ENCODE measurements around the gene MEI1. TPM values are rescaled to one million over a fixed set of nuclear protein-coding genes. Genes with fewer than 3 reads are reported as not detected.
"Not testable (repeated sequence)": the region's sequence is repeated elsewhere in the genome, so short reads cannot be mapped to it uniquely, and the experiment has no call there.

MEI1 gene
- total RNA-seq, 1 experiment from 2014 or later, result 0.20 TPM

- Histone ChIP-seq H3K4me1 (ENCODE audit: insufficient read depth, low read length) (no peaks in the 10 kb centered on the region), H3K79me2 (ENCODE audit: insufficient read depth, low read length) (no peaks in the 10 kb centered on the region), H4K5ac (ENCODE audit: insufficient read length, low read depth, low read length) (no peak overlapping the region), H2AK5ac (ENCODE audit: insufficient read length, low read length) (no peak overlapping the region), H3K18ac (ENCODE audit: insufficient read length, low read depth, low read length) (no peak overlapping the region), H2AFZ (ENCODE audit: low read length) (no peak overlapping the region), H4K8ac (replicated peaks; ENCODE audit: insufficient read length, low read depth, low read length) (no peak overlapping the region), H3K56ac (ENCODE audit: insufficient read length, low read depth, low read length) (no peak overlapping the region), H3K9ac (ENCODE audit: extremely low read depth, insufficient read length, low read length) (no peak overlapping the region), H4K91ac (ENCODE audit: insufficient read length, low read depth, low read length) (no peak overlapping the region), H3K27me3 (ENCODE audit: insufficient read depth, low read length) (no peaks in the 10 kb centered on the region), H3K79me1 (ENCODE audit: insufficient read depth, low read depth, low read length, poor library complexity, severe bottlenecking) (no peaks in the 10 kb centered on the region), H3K14ac (ENCODE audit: insufficient read depth, low read length) (no peak overlapping the region), H2BK12ac (ENCODE audit: insufficient read length, low read depth, low read length) (no peak overlapping the region), H3K23ac (ENCODE audit: insufficient read length, low read depth, low read length) (no peak overlapping the region), H3T11ph (ENCODE audit: low read length) (no peak overlapping the region), H3K9me3 (ENCODE audit: control insufficient read depth, low read depth, low read length) (no peaks in the 10 kb centered on the region), H3K23me2 (ENCODE audit: insufficient read length, low read depth, low read length, poor library complexity, severe bottlenecking) (no peaks in the 10 kb centered on the region), H2BK120ac (ENCODE audit: low read depth, low read length, poor library complexity, severe bottlenecking) (no peak overlapping the region), H2BK20ac (ENCODE audit: low read depth, low read length, poor library complexity, severe bottlenecking) (no peak overlapping the region), H3K4ac (ENCODE audit: low read depth, low read length) (no peak overlapping the region), H2BK15ac (ENCODE audit: low read depth, low read length) (no peak overlapping the region), H3K27ac (ENCODE audit: insufficient read length, low read depth, low read length) (no peak overlapping the region), H2BK5ac (ENCODE audit: insufficient read length, low read length) (no peak overlapping the region), H3K4me2 (ENCODE audit: insufficient read depth, insufficient read length, low read length) (no peak overlapping the region), H4K20me1 (ENCODE audit: control insufficient read depth, insufficient read depth, insufficient read length) (no peaks in the 10 kb centered on the region)
- WGBS (ENCODE audit: extremely low coverage, insufficient read length, low lambda C conversion rate), result no CpG with 5 or more reads among the region's 7 CpGs
- no peaks in the 10 kb centered on the region for H3K9me3 Mint-ChIP-seq
- H3K4me3 Mint-ChIP-seq, result no peak overlapping the region
- no peaks in the 10 kb centered on the region for H3K4me1 Mint-ChIP-seq
- peaks cover 4% of the 10 kb centered on the region; the same call in 1 of the 2 replicates for H3K27me3 Mint-ChIP-seq (ENCODE audit: low read depth)
- no peak for DNase-seq
- no peak for TF ChIP-seq CTCF (conservative IDR thresholded peaks at IDR 0.05)
- H3K36me3 Mint-ChIP-seq (ENCODE audit: insufficient read depth in 1 of 3, low read depth in 3 of 3), result no peaks in the 10 kb centered on the region
- H3K27ac Mint-ChIP-seq, result no peak overlapping the region
Measured at GRCh38 chr22:41732096-41732772, 32.9 kb downstream of the MEI1 start.

GRCh38 chr22:41733241-41733640, 33.9 kb downstream of the MEI1 start:
- H2BK15ac ChIP-seq (ENCODE audit: low read depth, low read length); H2AK5ac ChIP-seq (ENCODE audit: insufficient read length, low read length); H2AFZ ChIP-seq (ENCODE audit: low read length); H3K9me3 Mint-ChIP-seq; H3K4ac ChIP-seq (ENCODE audit: low read depth, low read length); DNase-seq; H3K79me2 ChIP-seq (ENCODE audit: insufficient read depth, low read length); H3K36me3 Mint-ChIP-seq (ENCODE audit: insufficient read depth in 1 of 3, low read depth in 3 of 3); H4K8ac ChIP-seq (replicated peaks; ENCODE audit: insufficient read length, low read depth, low read length); H3K4me1 ChIP-seq (ENCODE audit: insufficient read depth, low read length); H3K79me1 ChIP-seq (ENCODE audit: insufficient read depth, low read depth, low read length, poor library complexity, severe bottlenecking); H3K4me1 Mint-ChIP-seq; H3K18ac ChIP-seq (ENCODE audit: insufficient read length, low read depth, low read length); H2BK12ac ChIP-seq (ENCODE audit: insufficient read length, low read depth, low read length); H3K4me2 ChIP-seq (ENCODE audit: insufficient read depth, insufficient read length, low read length); H2BK5ac ChIP-seq (ENCODE audit: insufficient read length, low read length); H3K23ac ChIP-seq (ENCODE audit: insufficient read length, low read depth, low read length); H3K4me3 Mint-ChIP-seq; H3K56ac ChIP-seq (ENCODE audit: insufficient read length, low read depth, low read length); H3K27ac Mint-ChIP-seq; H3K9ac ChIP-seq (ENCODE audit: extremely low read depth, insufficient read length, low read length); H3T11ph ChIP-seq (ENCODE audit: low read length); H3K27me3 Mint-ChIP-seq (ENCODE audit: low read depth); H3K27me3 ChIP-seq (ENCODE audit: insufficient read depth, low read length); H2BK120ac ChIP-seq (ENCODE audit: low read depth, low read length, poor library complexity, severe bottlenecking); H2BK20ac ChIP-seq (ENCODE audit: low read depth, low read length, poor library complexity, severe bottlenecking); H4K5ac ChIP-seq (ENCODE audit: insufficient read length, low read depth, low read length); H4K91ac ChIP-seq (ENCODE audit: insufficient read length, low read depth, low read length); H3K9me3 ChIP-seq (ENCODE audit: control insufficient read depth, low read depth, low read length); H3K14ac ChIP-seq (ENCODE audit: insufficient read depth, low read length); H3K23me2 ChIP-seq (ENCODE audit: insufficient read length, low read depth, low read length, poor library complexity, severe bottlenecking); H4K20me1 ChIP-seq (ENCODE audit: control insufficient read depth, insufficient read depth, insufficient read length); H3K27ac ChIP-seq (ENCODE audit: insufficient read length, low read depth, low read length): not testable (repeated sequence)
- WGBS (ENCODE audit: extremely low coverage, insufficient read length, low lambda C conversion rate), result no CpG with 5 or more reads among the region's 4 CpGs

All from H9 (cell line).